Suprapubic skin (tissue), 4 donors: Measurements from ENCODE around the gene POLR2J. TPM values are rescaled to one million over a fixed set of nuclear protein-coding genes. Genes with fewer than 3 reads are reported as not detected.
"Not testable (repeated sequence)": the region's sequence is repeated elsewhere in the genome, so short reads cannot be mapped to it uniquely, and the experiment has no call there.

Experiments used
- DNase-seq, 2 donors: peaks; one replicate each; pipeline ENCODE4 v3.0.0-alpha.2; 2019; ENCODE audit warnings: low spot score in 2 of 2
- H3K27ac ChIP-seq: fragments of 200-600 bp; sonication (generic); one replicate; pipeline ENCODE4 v1.5.1; 2019
- H3K27me3 ChIP-seq: fragments of 200-600 bp; sonication (generic); one replicate; pipeline ENCODE4 v1.5.1; 2019
- H3K36me3 ChIP-seq: fragments of 200-600 bp; sonication (generic); one replicate; pipeline ENCODE4 v1.5.1; 2019
- H3K4me1 ChIP-seq: fragments of 200-600 bp; sonication (generic); one replicate; pipeline ENCODE4 v1.5.1; 2019
- H3K4me3 ChIP-seq: fragments of 200-600 bp; sonication (generic); one replicate; pipeline ENCODE4 v1.5.1; 2019; ENCODE audit warnings: mild to moderate bottlenecking
- H3K9me3 ChIP-seq: fragments of 200-600 bp; sonication (generic); one replicate; pipeline ENCODE4 v1.5.1; 2019
- EP300 ChIP-seq: sonication (generic); formaldehyde crosslinking; IDR thresholded peaks from one replicate; pipeline ENCODE4 v1.6.1; 2017; ENCODE audit warnings: antibody characterized with exemption
- POLR2A ChIP-seq, 2 donors: fragments of 450-650 bp; IDR thresholded peaks; one replicate each; pipeline ENCODE4 v1.6.1; 2017; ENCODE audit warnings: antibody characterized with exemption in 2 of 2, mild to moderate bottlenecking in 2 of 2, moderate library complexity in 2 of 2
- POLR2AphosphoS5 ChIP-seq, 3 donors: sonication (generic); formaldehyde crosslinking; IDR thresholded peaks; one replicate each; pipeline ENCODE4 v1.6.1; 2017; ENCODE audit warnings: antibody characterized with exemption in 3 of 3
- WGBS: methylation state at CpG from one replicate; pipeline ENCODE4 v1.1.5; 2018; 5-methylcytosine and 5-hydroxymethylcytosine counted together
- total RNA-seq, 4 donors: library from RNA; depleted of rRNA; stranded (reverse); fragments of >200 nt; gene quantifications; one replicate each; pipeline ENCODE4 v1.1.0, GENCODE V29; 2016
- TF ChIP-seq, protein P1 (sequence below), 2 donors: fragments of 200-600 bp in 1 of 2; fragments of 450-650 bp in 1 of 2; sonication (generic) in 1 of 2; IDR thresholded peaks; one replicate each; pipeline ENCODE4 v1.5.1; 2016 to 2019; ENCODE audit warnings: antibody characterized with exemption in 2 of 2, mild to moderate bottlenecking in 1 of 2, moderate library complexity in 1 of 2

The POLR2J gene
- total RNA-seq, 4 donors from 2014 or later = 9.5 to 29.0 (median 19.3) TPM

DNA sequence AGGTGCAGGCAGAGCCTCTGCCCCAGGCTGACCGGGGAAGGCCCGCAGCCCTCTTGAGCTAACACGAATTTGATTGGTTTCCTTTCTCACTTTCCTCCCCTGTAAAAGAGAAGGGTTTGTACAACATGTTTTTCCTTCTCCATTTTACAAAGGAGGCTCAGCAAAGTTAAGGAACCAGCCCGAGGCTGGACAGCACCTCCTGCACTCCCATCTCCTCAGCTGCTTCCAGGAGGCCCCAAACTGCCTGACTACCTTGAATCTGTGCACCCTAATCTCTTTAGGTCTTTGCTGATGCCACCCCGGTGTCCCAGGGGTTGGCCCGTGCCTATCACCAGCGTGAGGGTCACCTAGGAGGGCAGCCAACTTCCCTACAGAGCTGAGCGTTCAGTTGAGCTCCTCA lies 18.3 kb downstream of the POLR2J start:
- Histone ChIP-seq H3K9me3 (no peaks in the 10 kb centered on the region), H3K27me3 (no peaks in the 10 kb centered on the region), H3K36me3 (peaks cover 40% of the 10 kb centered on the region), H3K27ac (no peak overlapping the region), H3K4me3 (no peak overlapping the region), H3K4me1 (peaks cover 16% of the 10 kb centered on the region)
- WGBS = 83% methylated on average over 8 of the region's 8 CpGs
- TF ChIP-seq, protein P1, sequence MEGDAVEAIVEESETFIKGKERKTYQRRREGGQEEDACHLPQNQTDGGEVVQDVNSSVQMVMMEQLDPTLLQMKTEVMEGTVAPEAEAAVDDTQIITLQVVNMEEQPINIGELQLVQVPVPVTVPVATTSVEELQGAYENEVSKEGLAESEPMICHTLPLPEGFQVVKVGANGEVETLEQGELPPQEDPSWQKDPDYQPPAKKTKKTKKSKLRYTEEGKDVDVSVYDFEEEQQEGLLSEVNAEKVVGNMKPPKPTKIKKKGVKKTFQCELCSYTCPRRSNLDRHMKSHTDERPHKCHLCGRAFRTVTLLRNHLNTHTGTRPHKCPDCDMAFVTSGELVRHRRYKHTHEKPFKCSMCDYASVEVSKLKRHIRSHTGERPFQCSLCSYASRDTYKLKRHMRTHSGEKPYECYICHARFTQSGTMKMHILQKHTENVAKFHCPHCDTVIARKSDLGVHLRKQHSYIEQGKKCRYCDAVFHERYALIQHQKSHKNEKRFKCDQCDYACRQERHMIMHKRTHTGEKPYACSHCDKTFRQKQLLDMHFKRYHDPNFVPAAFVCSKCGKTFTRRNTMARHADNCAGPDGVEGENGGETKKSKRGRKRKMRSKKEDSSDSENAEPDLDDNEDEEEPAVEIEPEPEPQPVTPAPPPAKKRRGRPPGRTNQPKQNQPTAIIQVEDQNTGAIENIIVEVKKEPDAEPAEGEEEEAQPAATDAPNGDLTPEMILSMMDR (IDR thresholded peaks at IDR 0.05) = no peak
- TF ChIP-seq EP300 (no peak), POLR2AphosphoS5 (IDR thresholded peaks at IDR 0.05) (no peak), POLR2A (IDR thresholded peaks at IDR 0.05) (no peak)
- no peak for DNase-seq

DNA sequence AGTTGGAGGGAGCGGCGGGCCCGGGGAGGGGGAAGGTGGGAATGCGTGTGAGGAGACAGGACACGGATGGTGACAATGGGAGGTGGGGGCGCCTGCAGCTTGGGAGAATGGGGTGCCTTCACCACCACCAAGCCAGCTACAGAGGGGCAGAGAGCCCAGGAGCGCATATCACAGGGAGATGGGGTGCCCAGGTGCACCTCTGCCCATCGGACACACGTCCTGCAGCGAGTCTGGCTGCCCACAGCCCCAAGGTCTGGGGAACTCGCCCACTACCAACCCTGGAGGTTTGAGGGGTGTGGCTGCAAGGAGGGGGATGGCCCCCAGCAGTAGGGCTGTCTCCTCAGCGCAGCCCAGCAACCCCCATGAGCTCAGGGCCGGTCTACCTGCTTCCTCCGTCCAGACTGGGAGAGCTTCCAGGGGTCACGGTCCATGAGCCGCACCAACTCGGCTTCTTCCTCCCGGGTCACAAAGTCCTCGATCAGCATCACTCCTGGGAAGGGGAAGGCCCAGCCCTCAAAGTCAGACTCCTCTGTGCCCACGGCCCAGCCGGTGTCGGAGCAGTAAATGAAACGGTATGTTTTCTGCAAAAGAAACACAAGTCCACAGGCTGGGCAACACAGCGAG lies 19.4 kb downstream of the POLR2J start:
- WGBS = 95% methylated on average over 23 of the region's 24 CpGs
- H3K27ac ChIP-seq = no peak overlapping the region
- no peak overlapping the region for H3K4me3 ChIP-seq
- H3K9me3 ChIP-seq = no peaks in the 10 kb centered on the region
- H3K27me3 ChIP-seq = no peaks in the 10 kb centered on the region
- H3K4me1 ChIP-seq = peaks cover 10% of the 10 kb centered on the region
- no peak for DNase-seq
- TF ChIP-seq POLR2AphosphoS5 (IDR thresholded peaks at IDR 0.05) = no peak
- TF ChIP-seq, protein P1 (IDR thresholded peaks at IDR 0.05) = no peak
- TF ChIP-seq EP300 = no peak
- TF ChIP-seq POLR2A (IDR thresholded peaks at IDR 0.05) = no peak
- peaks cover 44% of the 10 kb centered on the region for H3K36me3 ChIP-seq

DNA sequence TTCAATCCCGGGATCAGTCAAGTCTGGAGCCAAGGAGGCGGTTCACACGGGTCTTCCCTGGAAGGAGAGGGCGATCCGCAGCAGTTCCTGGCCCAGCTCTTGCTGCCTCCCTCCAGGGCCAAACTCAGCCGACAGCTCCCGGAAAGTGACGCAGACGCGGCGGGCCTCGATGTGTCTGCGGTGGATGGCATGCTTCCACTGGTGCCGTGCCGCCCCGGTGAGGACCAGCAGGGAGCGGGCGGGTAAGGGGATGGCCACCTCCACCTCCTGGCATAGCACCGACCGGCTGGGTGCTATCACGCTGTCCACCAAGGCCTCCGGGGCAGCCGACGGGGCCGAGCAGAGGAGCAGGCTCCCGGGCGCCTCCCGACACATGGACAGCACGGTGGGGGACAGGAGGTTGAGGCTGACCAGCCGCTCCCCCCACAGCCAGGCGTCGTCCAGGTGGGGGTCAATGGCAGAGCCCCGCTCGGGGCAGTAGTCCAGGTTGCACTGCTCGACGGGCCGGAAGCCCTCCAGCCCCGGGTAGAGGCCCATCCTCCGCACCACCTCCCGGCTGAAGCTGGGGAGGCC lies 21.3 kb downstream of the POLR2J start:
- Histone ChIP-seq H3K4me1 (no peaks in the 10 kb centered on the region), H3K9me3 (no peaks in the 10 kb centered on the region), H3K36me3 (peaks cover 44% of the 10 kb centered on the region), H3K4me3 (no peak overlapping the region), H3K27me3 (no peaks in the 10 kb centered on the region), H3K27ac (no peak overlapping the region)
- TF ChIP-seq POLR2AphosphoS5 (IDR thresholded peaks at IDR 0.05) (no peak), EP300 (no peak), POLR2A (IDR thresholded peaks at IDR 0.05) (no peak)
- TF ChIP-seq, protein P1 (IDR thresholded peaks at IDR 0.05) = no peak
- 94% methylated on average over 29 of the region's 40 CpGs for WGBS
- no peak for DNase-seq

DNA sequence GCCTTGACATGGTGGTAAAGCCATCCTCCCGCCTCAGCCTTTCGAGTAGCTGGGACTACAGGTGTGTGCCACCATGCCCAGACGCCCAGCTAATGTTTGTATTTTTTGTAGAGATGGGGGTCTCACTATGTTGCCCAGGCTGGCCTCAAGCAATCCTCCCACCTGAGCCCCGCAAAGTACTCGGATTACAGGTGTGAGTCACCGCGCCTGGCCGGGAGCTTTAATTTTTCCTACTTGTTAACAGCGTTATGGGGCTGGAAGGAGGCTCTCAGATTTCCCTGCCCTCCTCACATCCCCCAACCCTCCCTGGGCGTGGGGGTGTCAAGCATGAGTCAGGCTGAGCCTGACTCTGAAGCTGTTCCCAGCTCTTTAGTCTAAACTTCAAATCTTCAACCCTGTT lies 22.4 kb downstream of the POLR2J start:
- WGBS = 77% methylated on average over 10 of the region's 10 CpGs
- H3K27me3 ChIP-seq = no peaks in the 10 kb centered on the region

DNA sequence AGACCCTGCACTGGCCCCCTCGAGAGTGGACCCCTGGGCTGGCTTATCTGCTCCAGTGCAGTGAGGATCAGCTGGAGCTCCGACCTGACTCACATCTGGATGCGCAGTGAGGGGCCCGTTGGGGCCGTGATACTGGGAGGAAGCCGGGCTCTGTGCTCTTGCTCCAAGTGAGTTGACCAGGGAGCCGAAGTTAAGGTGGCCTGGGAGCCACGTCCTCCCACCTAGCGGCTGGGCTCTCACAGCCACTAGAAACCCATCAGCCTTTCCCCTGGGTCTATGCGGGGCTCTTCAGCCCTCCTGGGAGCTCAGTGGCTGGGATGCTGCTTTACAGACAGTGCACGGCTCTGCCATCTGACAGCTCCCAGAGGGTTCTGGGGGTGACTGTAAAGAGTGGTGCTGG lies 23.1 kb downstream of the POLR2J start:
- Histone ChIP-seq H3K4me3 (no peak overlapping the region), H3K4me1 (peaks cover 4% of the 10 kb centered on the region), H3K36me3 (peaks cover 44% of the 10 kb centered on the region), H3K27me3 (no peaks in the 10 kb centered on the region), H3K27ac (no peak overlapping the region), H3K9me3 (no peaks in the 10 kb centered on the region)
- 90% methylated on average over 2 of the region's 11 CpGs for WGBS
- no peak for DNase-seq
- TF ChIP-seq POLR2A (IDR thresholded peaks at IDR 0.05) (no peak), EP300 (no peak), POLR2AphosphoS5 (IDR thresholded peaks at IDR 0.05) (no peak)
- TF ChIP-seq, protein P1 (IDR thresholded peaks at IDR 0.05) = no peak

More for the DNA sequence above, 22.4 kb downstream of the POLR2J start:
- no peak overlapping the region for H3K27ac ChIP-seq
- no peaks in the 10 kb centered on the region for H3K9me3 ChIP-seq
- peaks cover 44% of the 10 kb centered on the region for H3K36me3 ChIP-seq
- peaks cover 4% of the 10 kb centered on the region for H3K4me1 ChIP-seq
- no peak for DNase-seq
- TF ChIP-seq EP300 (no peak), POLR2AphosphoS5 (IDR thresholded peaks at IDR 0.05) (no peak), POLR2A (IDR thresholded peaks at IDR 0.05) (no peak)
- TF ChIP-seq, protein P1 (IDR thresholded peaks at IDR 0.05) = no peak
- H3K4me3 ChIP-seq = no peak overlapping the region

DNA sequence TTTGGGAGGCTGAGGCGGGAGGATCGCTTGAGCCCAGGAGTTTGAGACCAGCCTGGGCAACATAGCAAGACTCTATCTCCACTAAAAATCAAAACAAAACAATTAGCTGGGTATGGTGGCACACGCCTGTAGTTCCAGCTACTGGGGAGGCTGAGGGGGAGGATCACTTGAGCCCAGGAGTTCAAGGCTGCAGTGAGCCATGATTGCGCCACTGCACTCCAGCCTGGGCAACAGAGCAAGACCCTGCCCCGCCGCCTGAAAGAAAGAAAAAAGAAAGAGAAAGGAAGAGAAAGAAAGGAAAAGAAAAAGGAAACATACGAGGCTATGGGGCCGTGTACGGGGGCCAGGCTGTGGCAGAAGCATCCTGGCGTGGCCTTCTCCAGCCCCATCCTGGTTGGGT lies 23.8 kb downstream of the POLR2J start:
- H3K9me3 ChIP-seq, H3K4me1 ChIP-seq, H3K4me3 ChIP-seq, DNase-seq, H3K27ac ChIP-seq, H3K27me3 ChIP-seq: not testable (repeated sequence)
- WGBS = 88% methylated on average over 10 of the region's 10 CpGs
- H3K36me3 ChIP-seq = peaks cover 44% of the 10 kb centered on the region
